Measurements from ENCODE around the gene OPHN1.
"Not testable (repeated sequence)": the region's sequence is repeated elsewhere in the genome, so short reads cannot be mapped to it uniquely, and the experiment has no call there.

OPHN1 gene

GRCh38 chrX:68163441-68163840 is 269.9 kb downstream of the OPHN1 start:
- no peak for DNase-seq (ENCODE audit: low spot score)

- DNase-seq (ENCODE audit: low spot score) = no peak
Measured at GRCh38 chrX:68147848-68148247, 285.4 kb downstream of the OPHN1 start.

DNA sequence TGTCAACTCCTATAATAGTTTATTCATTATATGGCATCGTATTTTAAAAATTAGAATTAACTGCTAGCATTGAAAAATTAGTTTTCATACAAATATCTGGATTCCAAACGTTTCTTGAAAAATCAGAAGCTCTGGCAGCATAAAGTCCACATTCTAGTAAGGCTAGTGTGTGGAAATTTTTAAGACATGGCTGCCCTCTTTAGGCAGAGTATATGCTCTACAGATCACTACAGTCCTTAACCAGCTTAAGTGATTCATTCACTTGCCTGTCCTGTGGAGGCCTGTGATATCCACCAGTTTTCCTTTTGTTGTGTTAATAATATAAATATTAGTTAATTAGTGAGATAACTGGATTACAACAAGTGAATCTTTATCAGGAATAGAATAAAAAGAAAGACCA is 287.2 kb downstream of the OPHN1 start:
- peak; percentile 7 for DNase-seq (ENCODE audit: low spot score)

- DNase-seq (ENCODE audit: low spot score) = no peak
Measured at GRCh38 chrX:68139791-68140190, 293.5 kb downstream of the OPHN1 start.

DNA sequence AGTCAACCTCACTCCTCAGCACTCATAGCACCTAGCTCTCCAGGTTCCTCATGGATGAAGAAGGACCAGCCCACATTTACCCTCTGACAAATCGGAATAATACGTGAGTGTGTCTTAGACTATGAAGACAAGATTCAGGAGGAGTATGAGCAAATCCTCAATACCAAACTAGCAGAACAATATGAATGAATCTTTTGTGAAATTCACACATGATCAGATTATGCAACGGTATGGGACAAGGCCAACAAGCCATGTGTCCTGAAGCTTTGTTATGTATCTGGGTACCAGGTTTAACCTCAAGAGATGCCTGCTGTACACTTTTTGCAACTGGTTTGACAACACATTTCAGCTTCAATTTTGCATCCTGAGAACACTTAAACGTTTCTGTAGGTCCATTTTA is 300.1 kb downstream of the OPHN1 start:
- no peak for DNase-seq (ENCODE audit: low spot score)

DNA sequence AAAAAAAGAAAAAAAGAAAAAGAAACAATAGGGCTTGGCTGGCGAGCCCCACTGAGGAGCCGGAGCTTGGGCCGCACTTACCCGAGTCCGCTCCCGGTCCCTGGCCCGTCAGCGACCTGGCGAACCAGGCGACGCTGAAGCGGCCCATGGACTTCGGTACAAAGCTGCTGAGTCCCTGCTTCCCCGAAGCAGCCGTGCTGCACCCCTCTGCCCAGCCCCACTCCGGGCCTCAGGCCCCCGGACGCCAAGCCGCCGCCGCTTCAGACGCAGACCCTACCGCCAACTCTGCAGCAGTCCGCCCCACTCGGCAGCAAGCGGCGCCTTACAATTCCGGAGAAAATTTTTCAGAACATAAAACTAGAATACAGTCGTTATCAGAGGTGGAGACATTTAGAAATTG is 300.5 kb downstream of the OPHN1 start:
- no peak for DNase-seq (ENCODE audit: low spot score)

- no peak for DNase-seq (ENCODE audit: low spot score)
Measured at GRCh38 chrX:68121835-68122234, 311.5 kb downstream of the OPHN1 start.

- DNase-seq (ENCODE audit: low spot score) = no peak
Measured at GRCh38 chrX:68121371-68121770, 311.9 kb downstream of the OPHN1 start.

- no peak for DNase-seq (ENCODE audit: low spot score)
Measured at GRCh38 chrX:68115371-68115770, 317.9 kb downstream of the OPHN1 start.

DNA sequence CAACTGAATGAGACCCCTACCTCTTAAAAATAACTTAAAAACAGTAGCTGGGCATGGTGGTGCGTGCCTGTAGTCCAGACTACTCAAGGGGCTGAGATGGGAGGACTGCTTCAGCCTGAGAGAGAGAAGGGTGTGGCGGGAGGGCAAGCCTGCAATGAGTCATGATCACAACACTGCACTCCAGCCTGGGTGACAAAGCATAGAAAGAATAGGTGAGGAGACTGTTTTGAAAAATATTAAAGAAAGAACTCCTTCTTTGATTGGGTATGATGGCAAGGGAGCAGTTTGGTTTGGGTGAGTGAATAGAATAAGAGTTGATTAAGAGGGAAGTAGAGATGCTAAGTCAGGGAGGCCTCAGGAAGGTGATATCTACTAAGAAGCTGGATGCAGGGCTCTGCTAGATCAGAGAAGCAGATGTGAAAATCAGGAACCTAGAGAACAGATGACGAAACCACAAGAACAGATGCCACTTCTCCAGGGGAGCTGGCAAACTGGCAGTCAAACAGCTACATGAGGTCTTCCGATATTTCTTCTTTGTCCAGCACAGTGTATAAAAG is 318.6 kb downstream of the OPHN1 start:
- DNase-seq (ENCODE audit: low spot score) = peak; percentile 0

DNA sequence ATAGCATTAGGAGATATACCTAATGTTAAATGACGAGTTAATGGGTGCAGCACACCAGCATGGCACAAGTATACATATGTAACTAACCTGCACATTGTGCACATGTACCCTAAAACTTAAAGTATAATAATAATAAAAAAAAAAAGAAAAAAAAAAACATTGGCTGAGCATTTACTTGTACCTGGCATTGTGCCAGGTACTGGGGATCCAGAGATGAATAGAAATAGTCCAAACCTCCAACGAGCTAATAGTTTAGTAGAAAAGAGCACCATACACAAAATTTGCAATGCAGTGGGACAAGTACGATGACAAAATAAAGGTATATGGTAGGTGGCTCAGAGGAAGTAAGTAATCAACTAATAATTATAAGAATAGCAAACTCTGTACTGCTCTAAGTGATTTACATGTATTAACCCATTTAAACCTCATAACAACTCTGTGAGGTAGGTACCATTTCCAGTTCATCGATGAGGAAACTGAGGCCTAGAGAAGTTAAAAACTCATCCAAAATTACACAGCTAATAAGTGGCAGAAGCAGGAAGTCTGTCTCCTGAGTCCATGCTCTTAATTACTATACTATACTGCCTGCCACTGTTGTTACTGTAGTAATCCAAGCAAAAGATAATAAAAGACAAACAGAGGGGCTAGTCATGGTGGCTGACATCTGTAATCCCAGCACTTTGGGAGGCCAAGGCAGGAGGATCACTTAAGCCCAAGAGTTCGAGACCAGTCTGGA is 319.3 kb downstream of the OPHN1 start:
- DNase-seq (ENCODE audit: low spot score) = no peak

DNA sequence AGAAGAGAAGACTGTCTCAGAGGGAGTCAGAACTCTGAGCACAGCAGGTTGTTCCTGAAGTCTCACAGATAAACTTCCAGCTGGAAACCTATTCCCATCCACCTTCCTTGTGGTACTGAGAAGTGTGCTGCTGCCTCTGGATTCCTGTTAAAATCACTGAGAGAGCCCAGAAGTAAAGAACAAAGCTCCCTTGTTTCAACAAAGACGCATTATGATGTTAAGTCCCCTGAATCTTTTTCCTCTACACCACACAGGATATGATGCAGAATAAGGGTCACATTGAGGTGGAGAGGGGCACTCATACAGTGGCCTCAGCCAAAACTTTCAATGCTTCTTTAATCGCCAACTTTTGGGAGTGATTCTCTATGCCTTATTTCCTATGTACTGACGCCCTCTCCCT is 321.0 kb downstream of the OPHN1 start:
- DNase-seq (ENCODE audit: low spot score) = no peak

- no peak for DNase-seq (ENCODE audit: low spot score)
Measured at GRCh38 chrX:68109162-68109561, 324.1 kb downstream of the OPHN1 start.

GRCh38 chrX:68098431-68098830 is 334.9 kb downstream of the OPHN1 start:
- no peak for DNase-seq (ENCODE audit: low spot score)

DNA sequence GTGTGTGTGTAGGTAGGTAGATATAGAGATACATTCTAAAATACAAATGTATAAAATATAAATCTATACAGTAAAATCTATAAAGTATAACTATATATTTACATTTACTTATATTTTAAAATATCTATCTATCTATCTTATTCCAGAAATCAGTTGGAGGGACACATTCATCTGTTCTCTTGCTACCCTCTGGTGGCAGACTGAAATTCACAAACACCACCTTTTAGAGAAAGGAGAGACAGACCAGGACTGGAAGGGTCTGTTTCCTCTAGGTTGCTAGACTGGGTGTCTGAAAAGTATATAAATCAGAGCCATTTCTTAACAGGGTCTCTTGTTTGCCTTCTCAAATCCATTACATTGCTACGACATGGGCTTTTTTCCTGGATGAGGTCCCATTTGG is 343.0 kb downstream of the OPHN1 start:
- no peak for DNase-seq (ENCODE audit: low spot score)

GRCh38 chrX:68087526-68087925 is 345.8 kb downstream of the OPHN1 start:
- DNase-seq (ENCODE audit: low spot score) = no peak

- no peak for DNase-seq (ENCODE audit: low spot score)
Measured at GRCh38 chrX:68086709-68087108, 346.6 kb downstream of the OPHN1 start.

GRCh38 chrX:68084765-68085164 is 348.5 kb downstream of the OPHN1 start:
- no peak for DNase-seq (ENCODE audit: low spot score)

DNA sequence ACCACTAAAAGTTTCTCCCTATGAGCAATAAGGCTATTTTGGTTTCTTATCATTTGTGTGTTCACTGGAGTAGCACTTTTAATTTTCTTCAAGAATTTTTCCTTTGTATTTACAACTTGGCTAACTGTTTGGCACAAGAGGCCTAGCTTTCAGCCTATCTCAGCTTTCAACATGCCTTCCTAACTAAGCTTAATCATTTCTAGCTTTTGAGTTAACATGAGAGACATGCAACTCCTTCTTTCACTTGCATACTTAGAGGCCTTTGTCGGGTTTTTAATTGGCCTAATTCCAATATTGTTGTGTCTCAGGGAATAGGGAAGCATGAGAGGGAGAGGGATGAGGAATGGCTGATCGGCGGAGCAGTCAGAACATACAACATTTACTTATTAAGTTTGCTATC is 349.8 kb downstream of the OPHN1 start:
- DNase-seq (ENCODE audit: low spot score) = no peak

GRCh38 chrX:68079961-68080360 is 353.3 kb downstream of the OPHN1 start:
- no peak for DNase-seq (ENCODE audit: low spot score)

DNA sequence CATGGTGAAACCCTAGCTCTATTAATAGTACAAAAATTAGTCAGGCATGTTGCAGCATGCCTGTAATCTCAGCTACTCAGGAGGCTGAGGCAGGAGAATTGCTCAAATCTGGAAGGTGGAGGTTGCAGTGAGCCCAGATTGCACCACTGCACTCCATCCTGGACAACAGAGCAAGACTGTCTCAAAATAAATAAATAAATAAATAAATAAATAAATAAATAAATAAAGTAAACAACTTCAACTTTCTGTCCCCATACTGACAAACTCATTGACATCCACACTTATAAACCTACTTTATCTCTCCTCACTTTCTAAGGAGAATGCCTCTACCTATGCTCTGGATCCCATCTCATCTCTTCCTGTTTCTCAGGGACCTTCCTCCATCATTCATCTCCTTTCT is 354.5 kb downstream of the OPHN1 start:
- DNase-seq (ENCODE audit: low spot score) = not testable (repeated sequence)

DNA sequence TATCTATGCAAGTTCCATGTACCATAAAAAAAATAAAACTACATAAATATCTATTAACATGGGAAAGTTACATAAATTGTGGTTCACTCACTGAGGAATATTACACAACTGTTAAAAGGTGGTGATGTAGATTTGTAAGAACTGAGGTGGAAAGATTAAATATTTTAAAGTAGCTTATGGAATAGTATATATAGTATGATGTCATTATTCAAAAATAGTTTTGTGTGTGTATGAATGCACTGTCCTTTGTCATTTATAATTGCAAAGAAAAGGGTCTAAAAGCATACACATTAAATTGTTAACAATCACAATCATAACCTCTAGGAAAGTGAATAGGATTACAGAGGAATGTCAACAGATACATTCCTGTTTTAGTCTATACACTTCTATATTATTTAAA is 355.9 kb downstream of the OPHN1 start:
- no peak for DNase-seq (ENCODE audit: low spot score)

DNA sequence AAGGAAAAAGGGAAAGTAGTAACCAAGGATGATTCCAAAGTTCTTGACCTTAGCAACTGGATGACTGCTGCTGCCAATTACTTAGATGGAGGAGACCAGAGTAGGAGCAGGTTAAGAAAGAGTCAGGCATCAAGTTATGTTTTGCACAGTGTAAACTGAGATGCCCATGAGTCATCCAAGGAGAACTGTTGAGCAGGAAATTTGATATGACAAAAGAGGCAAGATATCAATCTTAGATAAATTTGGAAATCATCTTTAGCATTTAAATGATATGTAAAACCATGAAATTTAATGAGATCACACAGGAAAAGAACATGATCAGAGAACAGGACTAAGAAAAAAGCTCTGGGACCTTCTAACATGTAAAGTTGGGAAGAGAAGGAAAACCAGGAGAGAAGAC is 361.3 kb downstream of the OPHN1 start:
- no peak for DNase-seq (ENCODE audit: low spot score)

GRCh38 chrX:68070119-68070518 is 363.2 kb downstream of the OPHN1 start:
- DNase-seq (ENCODE audit: low spot score) = not testable (repeated sequence)

All from NAMALWA (cell line).